Stimulated activated CD8-positive, alpha-beta memory T cell treated with anti-CD3 and anti-CD28 coated beads, Interleukin-15, amount 100 ng/mL, for 1 hour (primary cell): ENCODE measurements around the gene ZCCHC8.
"Not testable (repeated sequence)": the region's sequence is repeated elsewhere in the genome, so short reads cannot be mapped to it uniquely, and the experiment has no call there.

Experiments used
- DNase-seq: peaks from one replicate; pipeline ENCODE4 v3.0.0-alpha.2; 2020; ENCODE audit warnings: low read depth

ZCCHC8 gene

DNA sequence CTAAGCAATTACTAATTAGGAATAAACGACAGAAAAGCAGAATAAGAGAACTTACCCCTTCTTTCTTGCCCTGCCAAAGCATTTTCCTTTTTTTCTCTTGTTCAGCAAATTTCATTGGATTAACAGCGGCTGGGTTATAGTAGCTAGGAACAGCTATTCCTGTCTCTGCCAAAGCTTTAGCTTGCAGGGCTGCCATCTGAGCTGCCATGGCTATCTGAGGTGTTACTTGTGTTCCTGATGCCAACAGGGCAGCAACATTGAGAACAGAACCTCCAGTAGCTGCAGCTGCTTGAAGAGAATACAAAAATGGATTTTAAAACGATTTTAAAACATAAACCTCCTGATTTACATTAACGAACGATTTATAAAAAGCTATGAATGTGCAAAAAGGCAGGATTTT lies 7.4 kb upstream of the ZCCHC8 start:
- no peak for DNase-seq

DNA sequence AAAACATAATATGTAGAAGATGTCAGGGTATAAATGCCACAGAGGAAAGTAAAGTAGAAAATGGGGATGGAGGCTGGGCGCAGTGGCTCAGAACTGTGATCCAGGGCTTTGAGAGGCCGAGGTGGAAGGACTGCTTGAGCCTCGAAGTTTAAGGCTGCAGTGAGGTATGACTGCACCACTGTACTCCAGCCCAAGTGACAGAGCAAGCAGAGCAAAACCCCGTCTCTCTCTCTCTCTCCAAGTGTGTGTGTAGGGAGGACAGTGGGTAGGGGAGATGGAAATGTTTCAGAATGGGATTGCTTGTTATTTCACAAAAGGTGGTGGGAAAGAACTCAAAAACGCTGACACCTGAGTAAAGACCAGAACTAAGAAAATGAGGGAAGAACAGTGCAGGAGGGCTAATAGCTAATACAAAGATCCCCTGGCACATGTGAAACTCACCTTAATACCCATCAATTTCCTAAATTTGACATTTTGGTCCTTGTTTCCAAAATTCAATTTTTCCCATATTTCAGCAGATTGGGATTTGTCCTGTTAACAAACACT lies 5.7 kb upstream of the ZCCHC8 start:
- no peak for DNase-seq

DNA sequence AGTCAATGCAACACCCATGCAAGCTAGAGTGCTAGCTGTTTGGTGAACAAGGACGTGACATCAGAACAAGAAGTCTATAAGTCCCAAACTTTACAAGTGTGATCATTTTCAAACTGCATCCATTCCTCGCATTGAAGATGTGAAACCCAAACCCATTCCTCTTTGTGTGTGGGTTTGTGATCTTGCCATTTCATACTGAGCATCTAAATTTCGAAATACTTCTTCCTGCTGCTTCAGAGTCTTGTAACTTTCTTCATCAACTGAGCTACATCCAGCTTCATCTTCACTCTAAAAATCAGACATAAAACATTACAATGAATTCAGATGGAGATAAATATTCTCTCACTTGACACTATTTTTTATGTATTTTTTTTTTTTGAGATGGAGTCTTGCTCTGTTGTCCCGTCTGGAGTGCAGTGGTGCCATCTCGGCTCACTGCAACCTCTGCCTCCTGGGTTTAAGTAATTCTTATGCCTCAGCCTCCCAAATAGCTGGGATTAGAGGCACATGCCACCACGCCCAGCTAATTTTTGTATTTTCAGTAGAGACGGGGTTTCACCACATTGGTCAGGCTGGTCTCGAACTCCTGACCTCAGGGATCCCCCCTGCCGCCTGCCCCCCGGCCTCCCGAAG lies 4.8 kb upstream of the ZCCHC8 start:
- DNase-seq: no peak

DNA sequence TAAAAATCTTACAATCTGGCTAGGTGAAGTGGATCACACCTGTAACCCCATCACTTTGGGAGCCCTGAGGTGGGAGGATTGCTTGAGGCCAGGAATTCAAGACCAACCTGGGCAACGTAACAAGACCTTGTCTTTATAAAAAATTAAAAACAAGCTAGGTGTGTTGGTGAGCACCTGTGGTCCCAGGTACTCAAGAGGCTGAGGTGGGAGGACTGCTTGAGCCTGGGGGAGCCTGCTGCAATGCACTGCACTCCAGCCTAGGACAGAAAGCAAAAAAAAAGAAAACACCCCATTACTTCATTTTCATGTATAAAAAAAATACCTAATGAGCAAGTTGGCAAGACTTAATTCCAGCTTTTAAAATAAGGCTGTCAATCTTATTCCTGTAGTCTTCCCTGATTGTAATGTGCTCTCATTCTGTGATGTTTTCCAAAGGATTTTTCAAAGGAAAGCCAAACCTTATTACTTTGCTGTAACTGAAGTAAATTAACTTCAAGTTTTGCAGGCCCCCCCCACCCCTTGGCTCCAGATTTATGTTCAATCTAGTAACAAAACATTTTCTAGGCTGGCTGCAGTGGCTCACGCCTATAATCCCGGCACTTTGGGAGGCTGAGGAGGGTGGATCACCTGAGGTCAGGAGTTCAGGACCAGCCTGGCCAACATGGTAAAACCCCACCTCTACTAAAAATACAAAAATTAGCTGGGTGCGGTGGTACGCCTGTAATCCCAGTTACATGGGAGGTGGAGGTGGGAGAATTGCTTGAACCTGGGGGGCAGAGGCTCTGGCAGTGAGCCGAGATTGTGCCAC lies 3.3 kb upstream of the ZCCHC8 start:
- no peak for DNase-seq

DNA sequence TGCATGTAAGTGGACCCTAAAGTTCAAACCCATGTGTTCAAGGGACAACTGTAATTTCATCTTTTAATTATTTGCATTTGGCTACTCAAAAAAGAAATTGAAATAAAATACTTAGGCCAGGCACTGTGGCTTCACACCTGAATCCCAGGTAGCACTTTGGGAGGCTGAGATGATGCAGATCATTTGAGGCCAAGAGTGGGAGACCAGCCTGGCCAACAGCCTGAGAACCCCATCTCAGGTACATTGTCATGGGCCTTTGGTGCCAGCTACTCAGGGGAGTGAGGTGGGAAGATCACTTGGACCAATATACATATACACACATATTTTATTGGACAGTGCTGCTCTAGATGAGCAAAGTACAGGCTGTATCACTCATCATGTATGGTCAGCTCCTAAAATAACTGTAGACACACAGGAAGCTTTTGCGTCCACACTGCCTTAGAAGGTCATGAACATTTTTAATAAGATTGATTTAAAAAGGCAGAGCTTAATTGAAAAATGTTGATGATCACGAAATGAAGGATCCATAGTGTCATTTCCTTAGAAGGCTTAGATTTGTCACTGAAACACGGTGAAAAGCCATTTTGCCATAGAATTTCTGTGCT lies 2.5 kb upstream of the ZCCHC8 start:
- no peak for DNase-seq

DNA sequence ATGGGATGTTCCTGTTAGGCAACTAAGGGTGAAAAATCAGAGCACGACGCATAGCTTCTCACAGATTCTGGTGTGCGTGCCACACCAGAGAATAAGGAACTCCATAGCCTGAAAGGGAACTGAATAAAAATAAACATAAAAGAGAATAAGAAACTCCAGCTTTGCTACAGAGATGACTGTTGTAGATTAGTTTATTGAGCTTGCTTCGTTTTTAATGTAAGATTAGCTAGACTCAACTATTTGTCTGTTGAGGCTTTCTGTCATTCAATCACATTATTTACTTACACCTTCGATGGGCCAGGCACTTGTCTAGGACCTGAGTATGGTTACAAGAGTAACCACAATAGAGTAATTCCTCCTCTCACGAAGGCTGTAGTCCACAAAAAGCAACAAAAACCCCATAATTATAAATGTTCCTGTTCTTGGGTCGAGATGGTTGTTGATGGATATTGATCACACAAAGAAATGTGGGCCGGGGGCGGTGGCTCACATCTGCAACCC lies 807 bp upstream of the ZCCHC8 start:
- no peak for DNase-seq

DNA sequence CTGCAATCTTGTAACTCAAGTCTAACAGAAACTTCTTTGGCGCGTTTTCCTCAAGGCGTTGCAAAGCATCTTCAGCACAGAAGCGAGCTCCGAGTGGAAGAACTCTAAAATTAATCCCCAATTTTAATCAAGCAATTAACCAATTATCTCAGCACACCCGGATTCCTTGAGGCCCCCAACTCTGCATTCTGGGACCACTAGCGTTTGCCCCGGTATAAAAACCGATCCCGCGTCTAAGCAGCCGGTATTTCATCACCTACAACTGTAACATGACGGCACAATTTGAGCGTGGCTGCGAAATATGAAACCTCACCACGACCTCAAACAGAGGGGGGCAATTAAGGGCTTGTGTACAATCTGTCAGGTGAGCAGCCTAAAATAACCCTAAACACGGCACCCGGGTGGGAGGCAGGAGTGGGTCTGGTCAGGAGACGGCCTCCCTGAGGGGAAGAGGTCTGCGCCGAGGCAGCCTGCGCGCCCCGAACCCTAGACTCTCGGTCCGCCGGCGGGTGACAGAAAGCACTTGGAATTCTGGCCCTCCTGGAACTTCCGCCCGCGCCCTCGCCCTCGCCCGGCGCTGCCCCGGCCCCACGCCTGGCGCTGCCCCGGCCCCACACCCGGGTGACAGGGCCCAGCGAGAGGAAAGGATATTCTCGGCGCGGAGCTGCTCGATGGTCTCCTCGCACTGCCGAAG lies 594 bp downstream of the ZCCHC8 start:
- DNase-seq: peak; percentile 6

DNA sequence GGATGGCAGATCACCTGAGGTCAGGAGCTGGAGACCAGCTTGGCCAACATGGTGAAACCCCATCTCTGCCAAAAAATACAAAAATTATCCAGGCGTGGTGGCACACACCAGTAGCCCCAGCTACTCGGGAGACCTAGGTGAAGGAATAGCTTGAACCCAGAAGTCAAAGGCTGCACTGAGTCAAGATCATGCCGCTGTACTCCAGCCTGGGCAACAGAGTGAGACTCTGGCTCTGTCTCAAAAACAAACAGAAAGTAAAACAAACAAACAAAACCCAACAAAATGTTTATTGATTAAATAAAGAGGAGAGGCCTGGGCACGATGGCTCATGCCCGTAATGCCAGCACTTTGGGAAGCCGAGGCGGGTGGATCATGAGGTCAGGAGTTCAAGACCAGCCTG lies 5.5 kb downstream of the ZCCHC8 start:
- no peak for DNase-seq

DNA sequence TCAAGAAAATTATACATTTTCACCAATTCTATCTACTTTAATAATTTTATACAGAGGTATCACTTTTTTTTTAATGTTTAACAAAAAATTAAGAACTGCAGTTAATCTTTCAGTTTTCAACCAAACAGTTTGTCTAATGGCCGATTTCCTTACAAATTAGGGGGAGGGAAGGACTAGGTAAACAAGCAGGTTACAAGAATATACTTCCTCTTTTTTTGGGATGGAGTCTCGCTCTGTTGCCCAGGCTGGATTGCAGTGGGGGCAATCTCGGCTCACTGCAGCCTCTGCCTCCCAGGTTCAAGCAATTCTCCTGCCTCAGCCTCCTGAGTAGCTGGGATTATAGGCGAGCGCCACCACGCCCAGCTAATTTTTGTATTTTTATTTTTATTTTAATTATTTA lies 7.5 kb downstream of the ZCCHC8 start:
- DNase-seq: not testable (repeated sequence)

DNA sequence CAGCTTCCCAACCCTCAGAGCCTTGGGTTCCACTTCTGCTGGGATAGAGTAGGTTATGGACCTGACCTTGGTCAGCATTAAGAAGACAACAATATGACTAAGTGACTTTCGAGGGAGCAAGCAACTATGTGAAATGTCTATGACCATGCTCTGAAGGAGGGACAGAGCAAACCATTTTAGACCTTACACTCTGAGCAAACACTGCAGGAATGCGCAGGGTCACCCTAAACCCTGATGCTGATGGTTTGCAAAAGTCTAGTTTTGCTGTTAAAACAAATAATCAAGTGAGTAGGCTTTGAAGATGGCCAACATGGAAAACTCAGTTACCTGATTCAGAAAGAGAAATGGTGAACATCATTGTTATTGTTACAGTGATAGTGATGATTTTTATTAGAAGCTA lies 8.7 kb downstream of the ZCCHC8 start:
- DNase-seq: no peak

DNA sequence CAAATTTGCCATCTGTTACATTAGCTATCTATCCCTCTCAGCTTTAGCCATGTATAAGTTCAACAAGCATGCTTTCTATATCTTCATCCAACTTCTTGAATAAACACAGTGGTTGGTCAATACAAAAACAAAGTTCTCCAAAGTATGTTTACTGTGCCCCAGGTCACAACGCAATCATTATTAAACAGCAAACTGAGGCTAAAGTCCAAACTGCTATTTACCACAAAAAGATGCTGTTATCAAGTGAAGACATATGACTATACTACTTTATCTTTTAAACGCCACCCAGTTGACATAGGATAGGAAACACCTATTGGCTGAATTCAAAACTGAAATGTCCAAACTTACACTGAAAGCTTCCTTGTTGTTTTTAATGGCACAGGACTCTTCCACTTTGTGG lies 11.7 kb downstream of the ZCCHC8 start:
- no peak for DNase-seq

DNA sequence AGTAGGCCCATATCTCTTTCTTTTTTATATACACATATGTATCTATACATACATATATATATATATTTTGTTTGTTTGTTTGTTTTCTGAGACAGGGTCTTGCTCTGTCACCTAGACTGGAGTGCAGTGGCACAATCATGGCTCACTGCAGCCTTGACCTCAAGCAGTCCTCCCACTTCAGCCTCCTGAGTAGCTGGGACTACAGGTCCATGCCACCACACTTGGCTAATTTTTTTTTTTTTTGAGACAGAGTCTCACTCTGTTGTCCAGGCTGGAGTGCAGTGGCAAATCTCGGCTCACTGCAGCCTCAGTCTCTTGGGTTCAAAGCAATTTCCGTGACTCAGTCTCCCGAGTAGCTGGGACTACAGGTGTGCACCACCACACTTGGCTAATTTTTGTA lies 12.9 kb downstream of the ZCCHC8 start:
- DNase-seq: not testable (repeated sequence)

DNA sequence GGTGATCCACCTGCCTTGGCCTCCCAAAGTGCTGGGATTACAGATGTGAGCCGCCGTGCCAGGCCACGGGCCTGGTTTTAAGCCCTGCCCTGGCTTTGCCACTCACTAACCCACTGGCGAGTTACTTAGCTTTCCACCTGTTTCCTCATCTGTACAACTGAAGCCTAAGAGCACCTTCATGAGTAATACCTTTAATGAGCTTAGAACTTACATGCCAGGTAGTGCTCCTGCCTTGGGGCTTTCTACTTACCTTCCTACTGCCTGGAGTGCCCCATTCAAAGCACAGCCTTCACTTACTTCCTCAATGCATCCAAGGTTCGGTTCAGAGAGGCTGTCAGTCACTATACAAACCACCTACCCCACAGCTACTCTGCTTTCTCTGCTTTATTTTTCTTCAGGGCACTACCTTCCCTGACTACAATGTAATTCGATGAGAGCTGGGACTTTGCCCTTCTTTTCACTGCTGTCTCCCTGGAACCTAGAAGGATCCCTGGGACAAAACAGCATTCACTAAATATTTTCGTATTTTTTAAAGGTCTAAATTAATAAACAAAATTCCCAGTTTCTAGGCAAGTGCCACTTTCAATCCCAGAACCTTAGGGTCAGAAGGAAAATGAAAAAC lies 13.8 kb downstream of the ZCCHC8 start:
- DNase-seq: no peak

DNA sequence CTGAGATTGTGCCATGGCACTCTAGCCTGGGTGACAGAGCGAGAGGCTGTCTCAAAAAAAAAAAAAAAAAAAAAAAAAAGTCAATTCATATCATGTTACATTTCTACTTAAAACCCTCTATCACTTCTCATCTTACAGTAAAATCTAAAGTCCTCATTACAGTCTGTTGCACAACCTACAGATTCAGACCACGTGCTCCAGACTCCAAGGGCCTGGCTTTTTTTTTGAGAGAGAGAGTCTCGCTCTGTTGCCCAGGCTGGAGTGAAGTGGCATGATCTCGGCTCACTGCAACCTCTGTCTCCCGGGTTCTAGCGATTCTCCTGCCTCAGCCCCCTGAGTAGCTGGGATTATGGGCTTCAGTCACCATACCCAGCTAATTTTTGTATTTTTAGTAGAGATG lies 14.4 kb downstream of the ZCCHC8 start:
- DNase-seq: not testable (repeated sequence)

DNA sequence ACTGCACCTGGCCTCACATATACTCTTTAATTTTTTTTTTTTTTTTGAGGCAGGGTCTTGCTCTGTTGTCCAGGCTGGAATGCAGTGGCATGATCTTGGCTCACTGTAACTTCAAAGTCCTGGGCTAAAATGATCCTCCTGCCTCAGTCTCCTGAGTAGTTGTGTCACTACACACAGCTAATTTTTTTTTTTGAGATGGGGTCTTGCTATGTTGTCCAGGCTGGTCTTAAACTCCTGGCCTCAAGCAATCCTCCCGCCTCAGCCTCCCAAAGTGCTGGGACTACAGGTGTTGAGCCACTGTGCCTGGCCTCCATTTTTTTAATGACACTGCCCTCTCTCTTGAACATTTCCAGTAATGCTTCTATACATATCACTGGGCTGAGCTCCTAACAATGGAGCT lies 16.3 kb downstream of the ZCCHC8 start:
- DNase-seq: not testable (repeated sequence)

DNA sequence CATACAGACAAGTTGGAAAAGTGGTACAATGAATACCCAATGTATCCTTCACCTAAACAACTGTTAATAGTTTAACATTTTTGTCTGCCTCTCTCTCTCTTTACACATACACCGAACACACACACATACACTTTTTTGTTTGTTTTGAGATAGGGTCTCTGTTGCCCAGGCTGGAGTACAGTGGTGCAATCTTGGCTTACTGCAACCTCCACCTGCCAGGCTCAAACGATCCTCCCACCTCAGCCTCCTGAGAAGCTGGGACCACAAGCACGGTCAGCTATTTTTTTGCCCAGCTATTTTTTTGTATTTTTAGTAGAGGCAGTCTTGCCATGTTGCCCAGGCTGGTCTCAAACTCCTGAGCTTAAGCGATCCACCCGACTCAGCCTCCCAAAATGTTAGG lies 16.8 kb downstream of the ZCCHC8 start:
- DNase-seq: no peak

DNA sequence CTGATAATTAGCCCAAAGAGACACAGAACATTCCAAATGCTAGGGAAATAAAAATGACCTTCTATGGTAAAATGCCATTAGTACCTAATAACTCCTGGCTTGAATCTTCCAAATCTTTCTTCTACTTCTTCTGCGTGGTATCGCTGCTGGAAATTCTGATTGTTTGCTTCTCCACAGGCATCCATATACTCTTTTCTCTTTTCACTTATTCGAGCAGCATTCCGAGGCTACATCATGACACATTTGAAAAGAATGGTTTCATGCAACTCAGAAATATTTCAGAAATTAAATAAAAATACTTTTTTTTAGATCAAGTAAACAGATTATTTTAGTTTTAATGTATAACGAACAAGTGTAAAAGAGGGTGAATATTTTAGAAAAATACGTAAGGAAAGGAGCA lies 18.9 kb downstream of the ZCCHC8 start:
- no peak for DNase-seq

DNA sequence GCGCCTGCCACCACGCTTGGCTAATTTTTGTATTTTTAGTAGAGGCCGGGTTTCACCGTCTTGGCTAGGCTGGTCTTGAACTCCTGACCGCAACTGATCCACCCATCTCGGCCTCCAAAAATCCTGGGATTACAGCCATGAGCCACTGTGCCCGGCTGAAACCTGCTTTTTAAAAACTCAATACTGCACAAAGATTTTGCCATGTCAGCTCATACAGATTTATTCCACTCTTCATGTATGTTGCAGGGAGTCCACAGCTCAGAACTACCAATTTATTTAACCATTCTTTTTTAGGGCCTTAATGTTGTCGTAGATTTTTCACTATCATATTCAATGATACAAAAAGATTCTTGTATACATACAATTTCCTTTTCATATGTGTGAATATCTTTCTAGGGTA lies 20.0 kb downstream of the ZCCHC8 start:
- DNase-seq: no peak

DNA sequence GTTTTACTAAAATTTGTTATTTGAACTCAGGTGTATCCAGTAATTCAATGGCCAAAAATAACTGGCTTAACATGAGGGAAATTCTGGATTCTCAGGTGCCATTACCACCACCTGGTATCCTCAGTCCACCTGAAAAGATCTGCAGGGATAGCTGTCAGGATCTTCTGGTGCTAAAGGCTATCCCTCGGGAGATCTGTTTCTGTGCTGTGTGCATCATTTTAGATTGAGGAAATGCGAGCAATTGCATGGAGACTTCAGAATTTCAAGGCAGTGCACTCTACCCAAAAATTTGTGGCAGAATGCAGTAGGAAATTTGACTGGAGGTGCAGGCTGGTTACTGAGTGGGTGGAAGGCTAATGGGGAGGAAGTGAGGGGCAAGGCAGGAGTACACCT lies 26.4 kb downstream of the ZCCHC8 start:
- DNase-seq: no peak

DNA sequence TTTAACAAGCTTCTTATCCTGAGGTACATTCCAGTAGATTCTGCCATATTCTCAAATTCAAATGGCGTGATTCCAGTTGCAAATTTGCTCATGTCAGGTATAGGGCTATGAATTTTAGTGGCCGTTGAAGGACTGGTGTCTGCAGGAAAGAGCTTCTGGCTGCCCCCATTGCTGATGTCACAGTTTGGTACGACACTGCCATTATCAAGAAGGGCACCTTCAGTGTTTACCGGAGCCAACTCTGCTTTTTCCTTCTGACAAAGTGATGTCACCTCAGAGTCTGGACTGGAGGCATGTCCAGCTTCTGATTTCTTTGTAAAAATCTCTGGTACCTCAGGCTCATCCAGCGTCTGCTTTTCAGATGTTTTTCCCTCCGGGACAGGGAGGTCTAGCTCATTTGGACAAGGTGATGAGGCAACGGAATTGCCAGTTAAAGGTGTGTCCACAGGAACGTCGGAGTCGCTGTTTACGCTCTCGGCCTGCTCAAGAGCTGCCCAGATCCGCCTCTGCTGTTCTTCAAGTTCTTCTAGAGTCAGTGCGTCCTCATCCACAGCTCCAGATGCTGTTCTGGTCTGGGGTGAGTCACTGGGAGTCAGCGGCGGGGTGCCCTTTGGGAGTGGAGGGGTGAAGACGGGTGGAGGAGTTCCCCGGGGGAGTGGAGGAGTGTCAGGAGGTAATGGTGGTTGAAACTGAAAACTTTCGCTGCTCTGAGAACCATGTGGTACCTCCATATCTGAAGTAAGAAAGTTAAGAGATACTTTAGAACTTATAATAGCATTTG lies 27.0 kb downstream of the ZCCHC8 start:
- DNase-seq: no peak
